Measurements from ENCODE around the gene TCAIM.

GRCh38 chr3:44430466-44430865 is 91.9 kb downstream of the TCAIM start:
- TF ChIP-seq POLR2A (IDR thresholded peaks at IDR 0.05): no peak
- no peak for TF ChIP-seq CTCF (IDR thresholded peaks at IDR 0.05)
